Dedifferentiated amniotic fluid mesenchymal stem cell (primary cell): ENCODE results near the gene RBM48.
"Not testable (repeated sequence)": the region's sequence is repeated elsewhere in the genome, so short reads cannot be mapped to it uniquely, and the experiment has no call there.

Source experiments
- DNase-seq: peaks from one replicate; pipeline ENCODE4 v3.0.0-alpha.2; 2016; ENCODE audit errors: extremely low spot score

RBM48 gene

DNA sequence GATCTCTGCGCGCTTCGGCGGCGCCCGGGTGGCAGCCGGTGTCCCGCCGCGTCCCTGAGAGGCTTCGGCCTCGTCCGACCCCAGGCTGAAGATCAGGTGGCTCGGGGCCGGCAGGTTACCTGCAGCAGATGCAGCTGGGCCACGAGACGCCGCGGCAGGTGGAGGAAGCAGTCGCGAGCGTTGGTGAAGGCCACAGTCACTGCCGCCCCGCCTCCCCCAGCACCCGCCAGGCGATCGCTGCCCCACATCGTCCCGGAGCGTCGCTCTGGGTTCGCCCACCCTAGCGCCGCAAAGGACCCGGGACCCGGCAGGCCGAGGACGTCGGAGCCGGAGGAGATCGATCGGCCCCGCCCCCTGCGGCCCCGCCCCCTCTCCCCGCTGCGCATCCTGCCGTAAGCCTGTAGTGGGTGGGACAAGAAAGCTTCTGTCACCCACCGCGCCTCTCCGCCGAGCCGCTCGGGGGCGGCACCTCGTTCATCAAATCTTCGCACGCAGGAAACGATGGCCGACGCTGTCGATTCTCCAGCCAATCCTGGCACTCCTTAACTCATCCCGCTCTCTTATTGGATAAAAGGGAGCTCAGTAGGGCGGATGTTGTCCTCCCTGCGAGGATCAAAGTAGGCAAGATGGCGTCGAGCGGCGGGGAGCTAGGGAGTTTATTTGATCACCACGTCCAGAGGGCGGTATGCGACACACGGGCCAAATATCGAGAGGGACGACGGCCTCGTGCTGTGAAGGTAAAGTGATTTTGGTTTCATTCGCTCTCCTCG, at the start of gene RBM48, which contains the start of gene PEX1:
Gene RBM48, plus strand, starts transcription at position 608 of the 770 bp plus-strand sequence. Its CDS starts 19 bp downstream, at position 627.
Gene PEX1, minus strand, starts transcription at position 333 of the 770 bp plus-strand sequence. Its CDS starts 85 bp downstream, at position 248.
- peak; percentile 100 for DNase-seq

DNA sequence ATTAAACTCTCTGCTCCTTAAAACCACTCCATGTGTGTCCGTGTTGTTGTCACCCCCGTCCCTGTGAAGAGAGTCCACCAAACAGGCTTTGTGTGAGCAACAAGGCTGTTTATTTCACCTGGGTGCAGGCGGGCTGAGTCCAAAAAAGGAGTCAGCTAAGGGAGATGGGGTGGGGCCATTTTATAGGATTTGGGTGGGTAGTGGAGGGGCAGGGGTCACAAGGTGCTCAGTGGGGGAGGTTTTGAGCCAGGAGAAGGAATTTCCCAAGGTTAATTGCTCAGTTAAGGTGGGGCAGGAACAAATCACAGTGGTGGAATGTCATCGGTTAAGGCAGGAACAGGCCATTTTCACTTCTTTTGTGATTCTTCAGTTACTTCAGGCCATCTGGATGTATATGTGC, 49.4 kb upstream of the RBM48 start:
- not testable (repeated sequence) for DNase-seq

DNA sequence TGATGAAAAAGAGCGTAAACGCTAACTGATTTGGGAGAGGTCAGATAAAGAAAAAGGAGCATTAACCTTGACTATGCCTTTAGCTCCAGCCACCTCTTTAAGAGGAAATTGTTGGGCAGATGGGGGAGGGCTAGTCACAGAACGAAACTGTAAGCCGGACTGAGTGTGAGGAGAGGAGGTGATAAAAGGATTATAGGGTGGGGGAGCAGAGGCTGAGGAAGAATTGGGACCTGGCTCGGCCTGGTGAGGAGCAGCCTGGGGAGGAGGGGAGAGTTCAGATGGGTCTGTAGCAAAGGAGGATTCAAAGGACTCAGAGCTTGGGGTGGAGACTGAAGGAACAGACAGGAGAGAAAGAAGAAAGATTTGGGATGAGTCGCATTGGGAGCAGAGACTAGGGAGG, 45.0 kb upstream of the RBM48 start:
- DNase-seq = not testable (repeated sequence)

DNA sequence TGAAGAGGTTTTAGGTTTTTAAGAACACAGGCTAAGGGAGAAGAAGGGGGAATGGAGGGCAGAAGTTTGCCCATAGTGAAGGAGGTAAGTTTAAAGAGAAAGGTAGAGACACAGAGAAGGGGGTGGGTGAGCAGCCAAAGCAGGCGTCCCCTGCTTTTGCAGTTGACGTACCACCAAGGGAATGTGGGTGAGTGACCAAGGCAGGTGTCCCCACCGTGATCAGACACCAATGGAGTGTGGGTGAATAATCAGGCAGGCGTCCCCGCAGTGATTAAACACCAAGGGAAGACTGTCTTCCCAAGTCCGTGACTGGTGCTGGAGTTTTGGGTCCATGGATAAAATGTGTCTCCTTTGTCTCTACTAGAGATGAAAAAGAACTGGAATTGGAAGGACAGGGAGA, 44.4 kb upstream of the RBM48 start:
- not testable (repeated sequence) for DNase-seq

DNA sequence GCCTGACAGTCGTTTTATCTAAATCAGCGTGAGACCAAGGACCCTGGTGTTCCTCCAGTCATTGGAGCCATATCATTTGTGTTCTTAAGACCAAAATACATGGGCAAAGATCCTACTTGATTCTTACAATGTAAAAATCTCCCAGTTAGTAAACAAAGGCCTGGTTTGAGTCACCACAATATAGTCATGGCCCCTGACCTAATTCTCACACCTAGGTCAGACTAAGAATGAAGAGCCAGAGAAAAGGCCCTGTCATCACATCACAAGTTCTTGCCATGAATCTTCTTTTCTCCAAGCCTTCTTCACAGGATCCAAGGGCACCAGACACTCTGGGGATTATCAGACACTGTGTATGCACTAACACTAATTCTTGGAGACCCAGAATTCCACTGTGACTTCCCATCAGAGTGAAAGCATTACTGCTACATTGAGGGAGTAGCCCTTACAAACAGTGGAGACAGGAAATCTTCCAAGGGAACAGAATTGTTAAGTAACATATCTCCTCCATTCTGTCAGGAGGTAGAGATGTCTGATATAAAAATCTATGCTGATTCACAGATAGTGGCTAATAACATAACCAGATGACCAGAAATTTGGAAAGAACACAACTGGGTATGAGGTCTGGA, 43.2 kb upstream of the RBM48 start:
- no peak for DNase-seq

DNA sequence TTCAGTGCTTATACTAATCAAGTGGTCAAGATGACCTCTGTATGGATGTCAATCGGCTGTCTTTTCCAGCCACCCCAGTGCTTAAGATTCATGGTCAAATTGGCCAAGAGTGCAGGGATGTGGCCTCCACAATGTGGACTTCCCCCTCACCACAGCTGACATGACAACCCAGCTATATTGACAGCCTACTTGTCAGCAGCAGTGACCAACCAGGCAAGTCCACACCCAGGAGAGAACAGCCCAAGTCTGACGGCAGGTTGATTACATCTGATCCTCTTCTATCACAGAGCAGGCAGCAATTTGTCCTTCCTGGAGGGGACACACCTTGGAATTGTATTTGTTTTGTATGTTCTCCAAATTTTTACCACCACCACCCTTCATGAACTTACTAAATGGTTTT, 42.6 kb upstream of the RBM48 start:
- no peak for DNase-seq

DNA sequence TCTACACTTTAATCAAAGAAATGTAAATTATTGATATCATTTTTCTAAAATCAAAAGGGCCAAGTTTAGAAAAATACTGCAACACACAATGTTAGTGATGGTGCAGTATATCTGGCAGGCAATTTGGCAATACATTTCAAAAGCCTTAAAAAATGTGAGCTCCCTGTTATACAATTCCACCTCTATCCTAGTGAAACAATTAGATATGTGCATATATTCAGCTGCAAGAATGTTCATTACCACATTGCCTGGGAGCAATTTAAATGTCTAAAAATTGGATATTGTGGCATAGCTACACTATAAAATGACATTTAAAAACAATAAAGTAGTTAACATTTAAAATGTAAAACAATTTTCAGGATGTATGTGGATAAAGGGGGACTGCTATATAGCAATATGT, 40.8 kb upstream of the RBM48 start:
- DNase-seq = no peak

DNA sequence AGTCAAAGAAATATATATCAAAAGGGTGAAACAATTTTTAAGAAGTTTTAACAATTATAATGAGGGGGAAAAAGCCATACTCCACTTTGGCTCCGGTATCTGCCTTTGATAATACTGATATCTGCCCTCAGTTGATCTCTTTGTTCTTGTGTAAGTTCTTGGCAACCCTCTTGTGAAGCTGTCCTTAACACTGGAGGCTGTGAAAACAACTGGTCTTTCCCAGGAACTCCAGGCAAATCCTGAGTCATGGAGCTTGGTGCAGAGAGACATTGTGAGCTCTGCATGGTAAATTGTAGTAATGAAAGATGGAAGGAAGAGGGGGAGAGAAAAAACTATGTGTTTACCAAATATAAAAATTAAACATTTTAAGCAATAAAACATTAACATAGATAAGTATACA, 39.0 kb upstream of the RBM48 start:
- DNase-seq = no peak

DNA sequence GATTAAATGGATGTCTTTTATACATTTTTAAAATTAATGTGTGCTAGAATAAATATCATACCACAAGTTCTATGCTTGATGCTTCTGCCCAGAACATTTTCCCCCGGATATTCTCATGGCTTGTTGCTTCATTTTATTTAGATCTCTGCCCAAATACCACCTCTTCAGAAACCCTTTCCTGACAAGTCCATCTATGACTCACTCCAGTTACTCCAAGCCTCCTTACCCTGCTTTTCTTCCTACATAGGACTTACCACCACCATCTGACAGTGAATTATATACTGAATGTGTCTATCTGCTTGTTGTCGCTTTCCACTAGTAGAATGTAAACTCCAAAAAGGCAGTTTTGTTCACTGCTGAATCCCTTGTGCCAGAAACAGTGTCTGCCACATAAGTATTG, 31.7 kb upstream of the RBM48 start:
- DNase-seq = no peak

DNA sequence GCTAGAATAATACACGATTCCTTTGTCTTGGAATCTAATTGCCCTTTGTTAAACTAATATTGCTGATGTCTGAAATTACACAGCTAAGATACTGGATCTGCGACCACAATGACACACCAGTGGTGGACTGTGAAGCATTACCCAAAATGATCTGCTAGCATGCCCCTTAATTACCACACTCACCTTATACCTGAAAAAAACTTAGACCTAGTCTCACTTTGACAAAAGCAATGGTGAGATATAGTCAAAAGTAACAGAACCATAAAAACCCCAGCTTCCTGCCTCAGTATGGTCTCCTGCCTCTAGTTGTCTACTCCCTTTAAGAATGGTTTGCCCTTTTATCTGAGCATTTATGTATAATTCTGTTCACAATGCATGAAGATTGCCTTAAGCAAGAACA, 30.0 kb upstream of the RBM48 start:
- no peak for DNase-seq

DNA sequence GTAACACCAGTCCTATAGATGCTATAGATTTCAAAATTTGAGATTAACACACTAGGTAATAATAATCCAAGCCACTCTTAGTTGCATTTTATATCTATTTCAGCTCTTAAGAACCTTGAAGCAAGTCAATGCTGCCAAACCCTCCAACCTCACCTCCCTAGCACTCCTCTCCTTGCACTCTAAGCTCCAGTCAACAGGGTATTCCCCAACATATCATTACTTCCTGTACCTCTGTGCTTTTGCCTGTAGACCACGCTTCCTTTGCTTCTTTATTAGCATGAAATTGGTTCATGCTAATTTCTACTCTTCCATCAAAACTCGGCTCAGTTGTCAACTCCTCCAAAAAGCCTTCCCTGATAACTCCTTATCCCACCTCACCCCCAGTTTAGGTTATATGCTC, 24.8 kb upstream of the RBM48 start:
- DNase-seq = no peak

DNA sequence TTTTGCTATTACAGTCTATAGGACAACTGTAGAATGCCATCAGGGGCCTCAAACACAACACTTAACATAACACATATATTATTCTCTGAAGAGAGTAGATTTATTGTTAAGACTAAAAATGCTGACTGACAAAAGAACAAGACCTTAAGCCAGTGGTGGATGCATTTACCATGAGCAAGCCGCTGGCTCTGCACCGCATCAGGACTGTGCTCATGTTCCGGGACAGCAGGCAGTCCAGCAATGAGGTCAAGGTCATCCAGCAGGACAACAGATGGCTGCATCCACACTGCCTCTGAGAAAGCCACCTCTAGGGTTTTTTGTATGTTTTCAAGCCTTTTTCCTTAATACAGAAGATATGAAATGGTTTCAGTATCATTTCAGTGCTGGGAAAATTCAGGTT, 24.0 kb upstream of the RBM48 start:
- DNase-seq = no peak

DNA sequence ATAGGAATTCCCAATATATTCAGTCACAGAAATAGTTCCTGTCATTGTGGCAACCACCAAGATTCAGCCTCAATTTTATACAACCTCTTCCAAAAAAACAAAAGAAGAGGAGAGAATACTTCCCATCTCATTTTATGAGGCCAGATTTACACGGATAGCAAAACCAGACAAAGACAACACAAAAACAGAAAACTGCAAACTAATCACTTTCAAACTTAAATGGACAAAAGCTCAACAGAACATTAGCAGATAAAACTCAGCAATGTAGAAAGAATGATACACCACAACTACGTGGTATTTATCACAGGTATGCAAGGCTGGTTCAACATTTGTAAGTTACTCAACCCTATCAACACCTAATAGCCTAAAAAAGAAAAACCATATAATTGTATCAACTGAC, 22.2 kb upstream of the RBM48 start:
- no peak for DNase-seq

DNA sequence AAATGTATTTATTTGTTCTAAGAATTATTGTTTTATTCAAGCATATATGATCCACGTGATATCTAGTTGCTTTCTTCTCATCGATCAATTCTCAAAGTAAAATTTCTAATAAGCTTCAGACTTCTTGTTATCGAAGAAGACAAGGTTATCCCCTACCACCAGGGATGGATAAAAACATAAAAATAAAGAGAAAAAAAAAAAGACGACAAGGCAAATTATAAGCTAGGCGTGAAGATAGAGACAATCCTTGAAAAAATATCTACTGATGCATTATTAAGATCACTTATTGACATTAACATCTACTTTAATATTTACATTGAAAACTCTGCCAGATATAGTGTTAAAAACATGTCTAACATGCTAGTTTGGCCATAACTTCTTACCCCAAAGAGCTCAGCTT, 19.6 kb upstream of the RBM48 start:
- DNase-seq = no peak

DNA sequence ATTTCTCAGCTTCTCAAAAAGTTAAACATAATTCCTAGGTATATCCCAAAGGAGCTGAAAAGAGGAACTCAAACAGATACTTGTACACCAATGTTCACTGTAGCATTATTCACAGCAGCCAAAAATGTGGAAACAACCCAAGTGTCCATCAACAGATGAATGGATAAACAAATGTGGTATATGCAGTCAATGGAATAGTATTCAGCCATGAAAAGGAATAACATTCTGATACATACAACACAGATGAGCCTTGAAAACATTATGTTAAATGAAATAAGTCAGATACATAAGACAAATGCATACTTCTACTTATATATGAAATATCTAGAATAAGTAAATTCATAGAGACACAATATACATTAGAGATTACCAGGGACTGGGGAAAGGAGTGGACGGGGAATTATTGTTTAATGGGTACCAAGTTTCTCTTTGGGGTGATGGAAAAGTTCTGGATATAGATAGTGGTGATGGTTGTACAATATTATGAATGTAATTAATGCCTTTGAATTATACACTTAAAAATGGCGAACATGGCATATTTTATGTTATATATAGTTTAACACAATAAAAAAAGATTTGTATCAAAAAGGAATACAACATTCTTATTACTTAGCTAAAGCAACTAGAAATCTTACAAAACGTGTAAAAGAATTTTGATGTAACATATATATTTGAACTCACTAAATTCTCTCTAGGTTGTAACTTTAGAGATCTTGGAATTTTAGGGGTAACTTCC, 15.3 kb upstream of the RBM48 start:
- no peak for DNase-seq

DNA sequence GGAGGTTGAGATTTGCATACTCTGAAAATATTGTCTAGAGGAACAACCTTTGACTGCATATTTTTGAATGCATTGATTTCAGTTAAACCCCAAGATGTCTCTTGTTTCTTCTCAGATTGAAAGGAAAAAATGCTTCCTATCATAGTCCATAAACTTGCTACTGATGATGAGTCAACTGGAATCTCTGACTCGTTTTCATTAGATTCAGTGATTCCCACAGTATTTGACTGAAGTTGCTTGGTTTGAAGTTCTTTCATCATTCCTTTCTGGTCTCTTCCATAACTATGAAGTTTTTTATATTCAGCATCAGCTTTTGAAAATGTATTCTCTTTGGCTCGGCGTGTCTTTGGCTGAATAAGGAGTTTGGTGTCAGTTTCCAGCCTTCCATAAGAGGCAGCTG, 11.0 kb upstream of the RBM48 start:
- DNase-seq = no peak

DNA sequence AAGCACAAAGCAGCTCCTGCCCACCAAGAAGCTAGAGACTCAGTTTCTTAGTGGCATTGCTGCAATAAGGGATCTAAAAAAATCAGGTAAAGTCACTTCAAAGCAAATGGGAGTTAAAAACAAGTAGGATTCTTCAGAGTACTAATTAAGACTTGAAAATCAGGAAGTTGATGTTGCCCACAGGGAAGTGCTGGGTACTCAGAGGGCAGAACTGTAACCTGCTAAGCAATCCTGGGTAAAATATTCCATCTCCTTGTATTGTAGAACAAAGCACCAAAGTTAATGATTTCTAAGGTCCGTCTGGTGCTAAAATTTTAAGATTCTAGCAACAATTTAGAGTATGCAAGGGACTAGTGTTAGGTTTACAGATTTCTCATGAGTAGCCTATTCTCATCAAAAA, 8.6 kb upstream of the RBM48 start:
- DNase-seq = no peak

DNA sequence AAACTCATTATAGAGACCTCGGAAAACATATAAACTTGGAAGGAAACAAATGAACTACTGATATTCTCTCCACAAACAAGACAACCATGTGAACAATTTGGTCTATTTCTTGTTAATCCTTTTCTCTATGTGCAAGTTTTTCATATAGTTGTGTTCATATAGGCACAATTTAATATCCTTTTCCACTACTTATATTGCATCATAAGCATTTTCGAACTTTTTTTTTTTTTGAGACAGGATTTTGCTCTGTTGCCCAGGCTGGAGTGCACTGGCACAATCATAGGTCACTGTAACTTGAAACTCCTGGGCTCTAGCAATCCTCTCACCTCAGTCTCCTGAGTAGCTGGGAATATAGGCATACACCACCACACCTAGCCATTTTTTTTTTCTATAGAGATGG, 5.5 kb upstream of the RBM48 start:
- no peak for DNase-seq

DNA sequence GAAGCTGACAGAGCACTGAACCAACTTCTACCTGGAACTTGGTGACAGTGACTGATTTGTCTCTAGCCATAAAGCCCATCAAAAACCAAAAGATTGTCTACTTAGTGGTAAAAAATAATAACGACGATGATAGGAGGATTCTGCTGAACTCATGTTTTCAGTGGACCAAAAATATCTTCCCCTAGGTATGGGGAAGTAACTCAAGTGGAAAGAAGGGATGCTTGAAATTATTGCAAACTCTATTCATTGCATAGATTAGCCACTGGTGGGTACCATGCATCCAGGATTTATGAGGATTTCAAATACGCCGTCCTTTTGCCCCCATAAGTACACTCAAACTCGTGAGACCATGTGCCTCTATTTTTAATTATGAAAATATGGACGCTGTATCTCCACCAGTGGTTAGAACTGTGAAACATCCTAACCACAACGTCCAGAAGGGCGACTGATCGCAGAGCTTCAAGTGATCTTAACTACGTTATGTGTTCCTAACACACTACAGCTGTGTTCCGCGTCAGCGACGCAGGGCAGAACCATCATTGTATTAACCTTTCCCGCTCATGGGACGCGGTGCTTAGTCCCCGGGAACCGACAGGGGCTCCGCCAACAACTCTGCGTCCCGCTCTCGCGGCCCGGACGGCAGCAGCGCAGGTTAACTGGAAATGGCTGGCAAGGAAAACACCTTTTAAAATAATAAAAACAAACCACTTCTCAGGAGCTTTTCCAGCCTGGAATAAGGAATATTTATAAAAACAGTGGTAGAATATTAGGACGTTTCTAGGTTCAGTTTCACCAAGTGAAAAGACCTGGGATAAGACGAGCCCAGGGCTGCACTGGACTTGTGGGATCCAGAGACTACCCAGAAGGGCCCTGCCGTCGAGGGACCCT, 1.1 kb upstream of the RBM48 start:
- peak; percentile 22 for DNase-seq

DNA sequence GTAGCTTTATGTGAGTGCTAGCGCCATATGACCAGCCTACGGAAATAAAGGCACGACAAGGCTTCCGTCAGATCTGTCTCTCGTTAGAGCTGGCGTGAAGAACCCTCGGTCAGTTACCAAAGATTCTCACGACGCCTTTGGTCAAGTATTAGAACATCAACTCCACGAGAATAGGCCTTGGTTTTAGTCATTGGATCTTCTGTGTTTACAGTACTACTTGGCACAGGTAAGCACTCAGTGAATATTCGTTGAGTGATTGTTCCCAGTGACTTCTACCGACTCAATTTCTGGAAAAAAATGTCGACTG, 316 bp downstream of the RBM48 start:
- no peak for DNase-seq

DNA sequence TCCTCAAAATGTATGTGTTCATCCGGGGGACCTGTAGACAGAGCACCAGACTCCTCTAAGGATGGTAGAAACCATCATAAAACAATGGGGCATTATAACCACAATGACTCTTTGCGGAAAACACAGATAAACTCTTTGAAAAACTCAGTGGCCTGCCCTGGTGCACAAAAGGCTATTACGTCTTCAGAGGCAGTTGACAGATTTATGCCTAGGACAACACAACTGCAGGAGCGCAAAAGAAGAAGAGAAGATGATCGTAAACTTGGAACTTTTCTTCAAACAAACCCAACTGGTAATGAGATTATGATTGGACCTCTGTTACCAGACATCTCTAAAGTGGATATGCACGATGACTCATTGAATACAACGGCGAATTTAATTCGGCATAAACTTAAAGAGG, 6.0 kb downstream of the RBM48 start:
- DNase-seq = no peak

DNA sequence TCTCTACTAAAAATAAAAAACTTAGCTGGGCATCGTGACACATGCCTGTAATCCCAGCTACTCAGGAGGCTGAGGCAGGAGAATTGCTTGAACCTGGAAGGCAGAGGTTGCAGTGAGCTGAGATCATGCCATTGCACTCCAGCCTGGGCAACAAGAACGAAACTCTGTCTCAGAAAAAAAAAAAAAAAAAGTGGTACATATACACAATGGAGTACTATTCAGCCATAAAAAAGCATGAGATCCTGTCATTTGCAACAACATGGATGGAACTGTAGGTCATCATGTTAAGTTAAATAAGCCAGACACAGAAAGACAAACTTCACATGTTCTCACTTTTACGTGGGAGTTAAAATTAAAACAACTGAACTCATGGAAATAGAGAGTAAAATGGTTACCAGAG, 14.9 kb downstream of the RBM48 start:
- DNase-seq = not testable (repeated sequence)
